Measurements from ENCODE around the gene GPATCH2L.

- TF ChIP-seq POLR2A (IDR thresholded peaks at IDR 0.05; ENCODE audit: low read depth, low read length) (no peak), POLR2AphosphoS5 (IDR thresholded peaks at IDR 0.05; ENCODE audit: low read depth, low read length) (no peak)
Observed at GRCh38 chr14:76106188-76106587, 45.5 kb upstream of the GPATCH2L start.

Data from GM12891 (cell line).